Type B pancreatic cell (in vitro differentiated cells): ENCODE measurements around the gene CCDC86. TPM values are rescaled to one million over a fixed set of nuclear protein-coding genes. Genes with fewer than 3 reads are reported as not detected.
"Not testable (repeated sequence)": the region's sequence is repeated elsewhere in the genome, so short reads cannot be mapped to it uniquely, and the experiment has no call there.

Experiments
- DNase-seq: peaks from one replicate; pipeline ENCODE4 v3.0.0; 2021; ENCODE audit warnings: mixed read lengths; ENCODE audit not compliant: unreplicated experiment; ENCODE audit errors: extremely low spot score
- H3K27ac Mint-ChIP-seq: 2 replicates; pipeline ENCODE4 v1.8.0; 2021; ENCODE audit warnings: mild to moderate bottlenecking, mixed read lengths
- H3K27me3 Mint-ChIP-seq: 2 replicates; pipeline ENCODE4 v1.8.0; 2021; ENCODE audit warnings: mixed read lengths
- H3K36me3 Mint-ChIP-seq: 2 replicates; pipeline ENCODE4 v1.8.0; 2021; ENCODE audit warnings: mixed read lengths
- H3K4me1 Mint-ChIP-seq: one replicate; pipeline ENCODE4 v1.8.0; 2021; ENCODE audit warnings: mixed read lengths; ENCODE audit not compliant: unreplicated experiment
- H3K4me3 Mint-ChIP-seq: 2 replicates; pipeline ENCODE4 v1.8.0; 2021; ENCODE audit warnings: mild to moderate bottlenecking, mixed read lengths
- H3K9me3 Mint-ChIP-seq: 2 replicates; pipeline ENCODE4 v1.8.0; 2021; ENCODE audit warnings: mixed read lengths
- total RNA-seq: library from RNA; stranded (reverse); gene quantifications from 2 replicates; pipeline ENCODE4 v1.2.1, GENCODE V29; 2021; ENCODE audit warnings: low replicate concordance
- TF ChIP-seq, protein P1 (sequence below): fragments of 200-600 bp; sonication (generic); conservative IDR thresholded peaks from 2 replicates; pipeline ENCODE4 v1.5.0; 2021; ENCODE audit warnings: antibody characterized with exemption, mild to moderate bottlenecking

The CCDC86 gene
- total RNA-seq, 1 donor from 2014 or later: 31.1 TPM

DNA sequence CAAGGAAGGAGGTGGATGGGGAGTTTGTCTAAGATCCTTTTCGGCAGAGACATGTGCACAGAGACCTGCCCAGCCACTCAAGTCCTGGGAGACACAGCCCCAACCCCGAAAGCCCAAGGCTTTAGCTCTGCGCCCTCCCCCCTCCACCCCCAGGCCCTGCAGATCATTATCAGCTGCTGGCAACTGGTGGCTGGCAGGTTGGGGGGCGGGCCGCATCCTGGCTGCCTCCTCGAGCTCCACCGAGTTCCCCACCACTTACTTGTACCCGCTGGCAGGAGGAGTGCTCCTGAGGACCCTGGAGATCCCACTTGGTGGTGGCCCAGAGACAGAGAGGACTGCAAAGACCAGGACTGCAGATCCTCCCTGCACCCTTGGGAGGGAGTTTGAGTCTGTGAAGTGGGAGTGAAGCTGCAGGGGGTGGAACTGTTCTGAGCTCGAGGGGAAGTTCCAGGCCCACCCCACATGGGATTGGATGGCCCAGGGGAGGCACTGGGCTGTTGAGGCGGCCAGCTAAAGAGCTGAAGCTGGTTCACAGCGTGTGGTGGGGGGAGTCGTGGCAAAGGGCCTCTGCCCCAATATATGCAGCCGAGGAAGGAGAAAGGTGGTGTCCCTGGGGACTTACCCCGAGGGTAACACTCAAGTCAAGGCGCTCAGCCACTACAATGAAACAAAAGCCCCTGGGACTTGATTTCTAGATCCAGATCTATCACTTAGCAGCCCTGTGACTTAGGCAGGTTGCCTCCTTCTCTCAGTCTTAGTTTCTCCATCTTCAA lies 19.9 kb upstream of the CCDC86 start:
- no peak for DNase-seq
- no peaks in the 10 kb centered on the region for H3K36me3 Mint-ChIP-seq
- H3K9me3 Mint-ChIP-seq: no peaks in the 10 kb centered on the region
- H3K4me3 Mint-ChIP-seq: no peak overlapping the region
- H3K27ac Mint-ChIP-seq: no peak overlapping the region
- no peaks in the 10 kb centered on the region for H3K4me1 Mint-ChIP-seq
- H3K27me3 Mint-ChIP-seq: no peaks in the 10 kb centered on the region
- TF ChIP-seq, protein P1, sequence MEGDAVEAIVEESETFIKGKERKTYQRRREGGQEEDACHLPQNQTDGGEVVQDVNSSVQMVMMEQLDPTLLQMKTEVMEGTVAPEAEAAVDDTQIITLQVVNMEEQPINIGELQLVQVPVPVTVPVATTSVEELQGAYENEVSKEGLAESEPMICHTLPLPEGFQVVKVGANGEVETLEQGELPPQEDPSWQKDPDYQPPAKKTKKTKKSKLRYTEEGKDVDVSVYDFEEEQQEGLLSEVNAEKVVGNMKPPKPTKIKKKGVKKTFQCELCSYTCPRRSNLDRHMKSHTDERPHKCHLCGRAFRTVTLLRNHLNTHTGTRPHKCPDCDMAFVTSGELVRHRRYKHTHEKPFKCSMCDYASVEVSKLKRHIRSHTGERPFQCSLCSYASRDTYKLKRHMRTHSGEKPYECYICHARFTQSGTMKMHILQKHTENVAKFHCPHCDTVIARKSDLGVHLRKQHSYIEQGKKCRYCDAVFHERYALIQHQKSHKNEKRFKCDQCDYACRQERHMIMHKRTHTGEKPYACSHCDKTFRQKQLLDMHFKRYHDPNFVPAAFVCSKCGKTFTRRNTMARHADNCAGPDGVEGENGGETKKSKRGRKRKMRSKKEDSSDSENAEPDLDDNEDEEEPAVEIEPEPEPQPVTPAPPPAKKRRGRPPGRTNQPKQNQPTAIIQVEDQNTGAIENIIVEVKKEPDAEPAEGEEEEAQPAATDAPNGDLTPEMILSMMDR: no peak

DNA sequence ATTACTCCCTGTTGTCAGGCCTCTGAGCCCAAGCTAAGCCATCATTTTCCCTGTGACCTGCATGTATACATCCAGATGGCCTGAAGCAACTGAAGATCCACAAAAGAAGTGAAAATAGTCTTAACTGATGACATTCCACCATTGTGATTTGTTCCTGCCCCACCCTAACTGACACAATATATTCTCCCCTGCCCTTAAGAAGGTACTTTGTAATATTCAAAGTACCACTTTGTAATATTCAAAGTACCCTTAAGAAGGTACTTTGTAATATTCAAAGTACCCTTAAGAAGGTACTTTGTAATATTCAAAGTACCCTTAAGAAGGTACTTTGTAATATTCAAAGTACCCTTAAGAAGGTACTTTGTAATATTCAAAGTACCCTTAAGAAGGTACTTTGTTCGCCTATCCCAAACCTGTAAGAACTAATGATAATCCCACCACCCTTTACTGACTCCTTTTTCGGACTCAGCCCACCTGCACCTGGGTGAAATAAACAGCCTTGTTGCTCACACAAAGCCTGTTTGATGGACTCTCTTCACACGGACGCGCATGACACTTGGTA lies 18.1 kb upstream of the CCDC86 start:
- H3K4me1 Mint-ChIP-seq, H3K4me3 Mint-ChIP-seq, H3K9me3 Mint-ChIP-seq, H3K36me3 Mint-ChIP-seq, DNase-seq, H3K27me3 Mint-ChIP-seq, H3K27ac Mint-ChIP-seq: not testable (repeated sequence)

GRCh38 chr11:60825118-60825517 lies 16.8 kb upstream of the CCDC86 start:
- TF ChIP-seq, protein P1: no peak
- Mint-ChIP-seq H3K9me3 (no peaks in the 10 kb centered on the region), H3K4me3 (no peak overlapping the region), H3K4me1 (no peaks in the 10 kb centered on the region), H3K36me3 (no peaks in the 10 kb centered on the region), H3K27me3 (no peaks in the 10 kb centered on the region), H3K27ac (no peak overlapping the region)
- no peak for DNase-seq

GRCh38 chr11:60825790-60826189 lies 16.1 kb upstream of the CCDC86 start:
- Mint-ChIP-seq H3K36me3 (no peaks in the 10 kb centered on the region), H3K9me3 (no peaks in the 10 kb centered on the region), H3K27ac (no peak overlapping the region), H3K27me3 (no peaks in the 10 kb centered on the region), H3K4me1 (no peaks in the 10 kb centered on the region), H3K4me3 (no peak overlapping the region)
- TF ChIP-seq, protein P1: no peak
- DNase-seq: no peak

DNA sequence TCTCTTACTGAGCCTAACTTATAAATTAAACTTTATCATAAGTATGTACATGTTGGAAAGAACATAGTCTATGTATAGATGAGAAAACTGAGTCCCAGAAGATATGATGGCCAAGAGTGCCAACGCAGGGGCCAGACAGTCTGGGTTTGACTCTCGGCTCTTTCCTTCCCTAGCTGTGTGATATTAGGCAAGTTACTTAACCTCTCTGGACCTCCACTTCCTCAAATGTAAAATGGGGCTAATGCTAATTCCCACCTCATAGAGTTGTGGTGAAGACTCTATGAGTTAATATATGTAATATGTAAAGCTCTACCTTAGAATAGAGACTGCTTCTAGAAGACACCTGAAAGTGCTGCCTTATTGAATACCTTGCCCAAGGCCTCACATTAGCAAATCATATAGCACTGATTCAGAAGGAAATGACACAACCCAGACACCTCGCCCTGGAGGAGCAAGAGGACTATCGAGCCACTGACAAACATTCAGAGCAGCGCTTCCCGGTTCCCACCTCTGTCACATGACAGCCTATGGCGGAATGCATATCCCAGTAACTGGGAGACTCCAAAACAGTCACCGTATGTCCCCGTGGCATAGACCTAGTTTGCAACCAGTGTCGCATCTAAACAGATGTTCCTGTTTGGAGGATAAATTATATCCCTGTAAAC lies 11.3 kb upstream of the CCDC86 start:
- peaks cover 28% of the 10 kb centered on the region for H3K27me3 Mint-ChIP-seq
- peak overlapping the region; percentile 55 for H3K4me3 Mint-ChIP-seq
- no peaks in the 10 kb centered on the region for H3K4me1 Mint-ChIP-seq
- H3K9me3 Mint-ChIP-seq: no peaks in the 10 kb centered on the region
- no peaks in the 10 kb centered on the region for H3K36me3 Mint-ChIP-seq
- no peak overlapping the region for H3K27ac Mint-ChIP-seq
- TF ChIP-seq, protein P1: no peak
- no peak for DNase-seq

- Mint-ChIP-seq H3K36me3 (no peaks in the 10 kb centered on the region), H3K4me3 (peak overlapping the region; percentile 55), H3K4me1 (no peaks in the 10 kb centered on the region), H3K9me3 (no peaks in the 10 kb centered on the region), H3K27me3 (peaks cover 31% of the 10 kb centered on the region), H3K27ac (no peak overlapping the region)
- TF ChIP-seq, protein P1: peak; percentile 95
- DNase-seq: peak; percentile 82
Measured at GRCh38 chr11:60831143-60831500, 10.8 kb upstream of the CCDC86 start.
